ENCODE results near the gene HRH2.
"Not testable (repeated sequence)": the region's sequence is repeated elsewhere in the genome, so short reads cannot be mapped to it uniquely, and the experiment has no call there.

Gene HRH2

DNA sequence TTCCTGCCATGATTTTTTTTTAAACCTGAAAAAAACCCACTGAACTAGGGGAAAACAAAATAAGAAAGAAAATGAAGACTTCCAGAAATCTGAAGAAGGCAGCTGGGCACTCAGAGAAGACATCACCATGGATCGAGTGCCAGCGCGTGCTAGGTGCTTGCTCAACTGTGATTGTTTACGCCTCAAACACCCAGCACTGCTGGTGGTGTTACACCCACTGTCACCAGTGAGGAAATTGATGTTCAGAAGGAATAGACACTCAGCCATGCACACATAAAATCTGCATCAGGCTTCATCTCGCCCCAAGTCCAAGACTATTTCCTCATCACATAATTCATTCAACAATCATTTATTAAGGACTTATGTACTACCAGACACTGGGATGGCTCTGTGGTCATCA, 82.1 kb downstream of the HRH2 start:
- DNase-seq (ENCODE audit: low read depth) = no peak

DNA sequence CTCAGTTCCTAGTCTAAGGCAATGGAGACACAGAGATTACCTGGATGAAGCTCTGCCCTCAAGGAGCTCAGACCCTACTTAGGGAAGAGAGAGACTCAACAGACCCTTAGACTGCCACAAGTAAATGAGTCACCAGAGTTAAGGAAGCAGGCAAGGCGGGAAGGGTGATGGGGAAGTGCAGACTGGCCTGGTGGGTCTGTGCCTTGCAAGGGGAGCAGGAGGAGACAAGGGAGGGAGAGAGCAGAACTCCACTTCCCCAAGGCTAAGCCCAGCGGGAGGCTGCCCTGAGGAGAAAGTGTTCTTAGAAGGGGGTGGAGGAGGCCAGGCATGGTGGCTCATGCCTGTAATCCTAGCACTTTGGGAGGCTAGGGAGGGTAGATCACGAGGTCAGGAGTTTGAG, 83.7 kb downstream of the HRH2 start:
- DNase-seq (ENCODE audit: low read depth) = no peak

DNA sequence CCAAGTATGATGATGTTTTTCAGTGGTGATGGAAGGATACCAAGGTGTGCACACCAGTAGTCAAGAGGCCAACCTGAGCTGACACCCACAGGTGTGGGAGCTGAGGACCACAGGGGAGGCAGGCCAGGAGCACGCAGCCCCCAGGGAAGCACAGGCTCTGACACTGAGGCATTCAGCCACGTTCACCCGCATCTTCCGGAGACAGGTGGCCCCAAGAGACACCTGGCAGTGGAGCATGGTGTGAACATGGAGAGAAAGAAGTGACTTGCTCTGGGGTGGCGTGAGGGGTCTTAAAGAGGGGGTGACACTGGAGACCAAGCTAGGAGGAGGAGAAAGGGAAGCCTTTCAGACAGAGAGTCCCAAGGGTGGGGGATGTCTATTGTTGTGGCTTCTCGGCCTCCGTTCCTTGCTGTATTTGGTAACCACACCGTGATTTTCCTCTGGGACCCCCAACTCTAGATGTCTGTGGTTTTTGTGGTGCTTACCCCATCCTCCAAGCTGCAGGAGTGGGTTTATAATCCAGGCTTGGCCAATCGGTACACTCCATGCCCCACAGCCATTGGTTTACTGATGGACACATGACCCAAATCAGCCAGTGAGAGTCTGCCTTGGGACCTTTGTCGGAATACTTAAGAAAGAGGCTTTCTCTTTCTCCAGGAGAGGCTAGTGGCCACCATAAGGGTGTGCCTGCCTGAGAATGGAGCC, 84.6 kb downstream of the HRH2 start:
- DNase-seq (ENCODE audit: low read depth) = no peak

DNA sequence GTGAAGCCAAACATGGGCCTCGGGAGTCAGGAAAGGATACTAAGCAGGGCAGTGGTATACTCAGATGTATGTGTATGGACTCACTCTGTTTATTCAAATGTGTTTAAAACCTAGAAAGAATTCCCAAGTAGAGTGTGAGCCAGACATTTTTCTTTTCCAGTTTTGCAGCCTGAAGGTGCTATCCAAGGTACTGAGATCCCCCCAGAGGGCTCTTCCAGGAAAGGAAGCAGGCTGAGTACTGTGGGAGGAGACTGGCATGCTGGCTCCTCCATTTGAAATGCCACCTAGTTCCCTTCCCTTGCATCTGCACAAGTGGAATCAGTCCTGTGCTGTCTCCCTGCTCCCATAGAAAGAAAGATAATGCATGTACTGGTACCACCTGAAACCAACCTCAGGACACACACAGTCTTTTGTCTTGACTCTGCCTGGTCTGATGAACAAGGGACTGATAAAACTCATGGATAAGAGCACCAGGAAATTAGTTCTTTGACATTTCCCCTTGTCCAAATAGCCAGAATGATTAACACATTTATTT, 85.9 kb downstream of the HRH2 start:
- no peak for DNase-seq (ENCODE audit: low read depth)

DNA sequence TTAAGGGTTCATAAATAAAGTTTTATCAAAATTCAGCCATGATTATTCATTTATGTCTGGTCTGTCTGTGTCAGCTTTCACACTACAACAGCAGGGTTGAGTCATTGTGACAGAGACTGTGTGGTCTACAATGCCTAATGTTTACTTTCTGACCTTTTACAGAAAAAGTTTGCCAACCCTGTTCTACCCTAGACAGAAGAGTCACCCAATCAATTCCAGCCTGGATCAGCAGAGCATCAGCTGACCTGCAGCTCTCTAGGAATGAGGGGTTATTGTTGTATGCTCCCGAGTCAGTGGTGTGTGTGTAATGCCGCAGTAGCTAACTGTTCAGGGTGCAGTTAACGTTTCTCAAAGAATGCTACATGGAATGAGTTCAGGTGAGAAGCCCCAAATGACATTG, 87.3 kb downstream of the HRH2 start:
- DNase-seq (ENCODE audit: low read depth) = no peak

DNA sequence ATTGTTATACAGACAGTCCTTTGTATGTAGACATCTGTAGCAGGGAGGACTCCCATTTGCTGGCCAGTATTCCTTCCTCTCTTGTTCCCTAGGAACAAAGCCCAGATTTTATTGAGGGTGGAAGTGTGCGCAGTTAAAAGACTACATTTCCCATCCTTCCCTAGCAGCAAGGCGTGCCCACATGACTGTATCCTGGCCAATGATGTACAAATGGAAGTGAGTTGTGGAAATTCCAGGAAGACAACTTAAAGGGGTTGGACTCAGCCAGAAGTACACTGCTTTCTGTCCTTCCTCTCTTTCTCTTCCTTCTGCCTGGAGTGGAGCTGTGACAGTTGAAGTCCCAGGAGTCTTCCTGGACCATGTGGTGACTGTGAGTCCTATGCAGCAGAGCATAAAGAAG, 89.0 kb downstream of the HRH2 start:
- DNase-seq (ENCODE audit: low read depth) = no peak

DNA sequence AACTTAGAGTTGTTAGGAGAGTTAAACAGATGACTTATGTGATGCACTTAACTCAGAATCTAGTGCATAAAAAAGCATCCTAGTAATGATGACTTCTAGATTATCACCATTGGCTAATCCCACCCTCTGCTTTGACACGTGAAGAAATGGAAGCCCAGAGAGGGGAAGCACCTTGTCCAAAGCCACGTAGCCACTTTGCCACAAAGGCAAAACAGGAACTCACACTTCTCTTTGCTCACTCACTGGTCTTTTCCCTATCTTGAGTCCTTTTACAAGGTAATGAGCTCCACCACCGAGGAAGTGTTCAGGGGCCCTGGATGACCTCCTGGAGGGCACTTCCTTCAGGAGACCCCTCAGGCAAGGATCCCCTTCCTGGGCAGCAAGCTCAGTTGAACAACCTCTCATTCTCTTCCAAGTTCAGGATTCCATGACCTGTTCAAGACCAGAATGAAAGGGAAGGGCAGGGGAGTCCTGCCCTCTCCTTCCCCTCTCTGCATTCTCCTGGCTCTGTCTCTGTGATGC, 89.7 kb downstream of the HRH2 start:
- DNase-seq (ENCODE audit: low read depth) = no peak

DNA sequence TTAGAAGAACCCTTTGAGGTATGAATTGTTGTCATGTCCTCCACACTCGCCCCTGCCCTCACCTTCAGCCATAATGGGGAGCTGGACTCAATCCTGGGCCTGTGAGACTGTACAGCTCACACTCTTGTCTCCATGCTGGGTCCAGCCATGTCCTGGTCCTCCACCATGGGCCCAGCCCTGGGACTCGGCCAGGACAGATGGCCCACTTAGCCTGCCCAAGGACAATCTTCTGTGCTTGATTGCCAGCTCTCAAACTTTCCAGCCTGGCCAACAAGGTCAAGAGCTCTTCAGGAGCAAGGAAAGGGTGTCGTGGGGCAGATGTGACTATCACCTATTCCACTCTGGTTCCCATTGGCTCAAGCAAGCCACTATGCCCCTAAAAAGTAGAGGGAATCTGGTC, 90.8 kb downstream of the HRH2 start:
- DNase-seq (ENCODE audit: low read depth) = no peak

DNA sequence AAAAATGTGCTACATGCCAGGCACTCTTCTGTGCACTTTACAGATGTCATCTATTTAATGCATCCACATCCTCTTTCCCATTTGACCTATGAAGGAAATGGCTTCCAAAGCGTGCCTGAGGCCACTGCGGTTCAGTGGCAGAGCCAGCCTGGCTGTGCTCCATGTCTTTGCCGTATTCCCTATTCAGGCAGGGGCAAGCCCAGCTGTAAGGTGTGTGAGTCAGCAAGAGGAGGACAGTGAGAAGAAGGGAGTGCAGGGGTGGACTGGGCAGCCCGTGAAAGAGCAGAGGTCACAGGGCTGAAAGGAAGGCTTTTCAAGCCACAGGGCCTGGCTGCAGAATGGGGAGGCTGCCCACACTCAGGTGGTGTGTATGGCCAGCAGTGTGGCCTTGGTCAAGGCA, 91.7 kb downstream of the HRH2 start:
- no peak for DNase-seq (ENCODE audit: low read depth)

DNA sequence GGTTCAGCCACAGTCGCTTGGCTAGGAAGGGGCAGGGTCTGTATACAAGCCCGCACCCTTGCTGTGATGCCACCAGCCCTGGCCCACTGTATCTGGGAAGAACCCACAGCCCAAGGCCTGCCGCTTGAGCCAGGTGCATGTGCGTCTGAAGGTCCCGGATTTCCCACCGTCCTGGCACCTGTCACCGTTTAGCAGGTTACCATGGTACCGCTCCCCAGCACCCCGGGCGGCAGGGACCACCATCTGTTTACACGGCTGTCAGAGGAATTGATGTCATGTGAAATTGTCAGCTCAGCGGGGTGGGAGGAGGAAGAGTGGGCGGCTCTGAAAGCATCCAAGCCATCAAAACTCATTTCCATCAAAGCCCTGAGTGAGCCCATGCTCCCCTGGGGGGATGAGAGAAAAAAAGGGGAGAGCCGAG, 92.7 kb downstream of the HRH2 start:
- DNase-seq (ENCODE audit: low read depth) = no peak

DNA sequence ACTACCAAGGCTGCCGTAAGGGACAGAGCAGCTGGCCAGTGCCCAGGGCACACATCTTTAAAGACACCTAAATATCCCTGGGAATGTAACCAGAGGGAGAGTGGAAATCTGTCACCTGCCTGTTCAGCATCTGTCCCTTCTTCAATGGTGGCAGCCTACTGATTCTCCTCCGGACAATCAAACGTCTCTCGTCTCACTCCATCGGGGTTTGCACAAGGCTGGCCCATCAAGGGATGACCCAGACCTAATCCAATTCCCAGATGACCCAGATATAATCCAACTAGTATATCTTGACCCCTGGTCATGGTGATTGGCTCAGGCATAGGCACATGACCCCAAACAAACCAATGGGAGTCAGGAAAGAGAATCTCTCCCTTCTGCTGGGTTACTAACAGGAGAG, 93.5 kb downstream of the HRH2 start:
- no peak for DNase-seq (ENCODE audit: low read depth)

DNA sequence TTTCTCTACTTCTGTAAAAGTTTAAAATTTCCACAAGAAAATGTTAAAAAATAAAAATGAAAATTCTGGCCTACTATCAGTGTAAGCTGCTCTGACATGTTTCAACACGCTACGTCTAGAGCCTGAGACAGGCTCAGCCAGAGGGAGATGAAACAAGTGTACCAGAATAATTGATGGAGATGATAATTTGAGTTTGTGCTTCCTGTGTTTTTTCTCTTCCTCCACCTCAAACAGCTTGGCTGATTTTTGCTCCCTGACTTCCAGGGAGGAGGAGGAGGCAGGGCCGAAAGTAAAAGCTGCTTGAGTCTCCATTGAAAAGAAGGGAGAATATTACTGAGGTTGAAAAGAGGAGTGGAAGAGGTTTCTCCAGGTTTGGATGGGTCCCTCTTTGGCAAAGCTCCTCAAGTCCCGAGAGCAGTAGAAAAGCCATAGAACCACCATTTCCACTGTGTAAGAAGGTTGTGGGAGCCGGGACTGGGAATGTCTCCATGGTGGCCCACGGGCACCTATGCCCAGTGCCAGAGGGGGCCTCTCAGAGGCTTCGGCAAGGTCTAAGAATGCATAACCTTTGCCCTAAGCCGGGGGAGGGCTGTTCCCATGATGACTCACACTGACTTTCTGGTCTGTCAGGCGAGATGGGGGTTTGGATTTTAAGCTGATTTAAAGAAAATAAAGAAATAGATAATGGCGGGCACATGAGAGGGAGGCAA, 95.1 kb downstream of the HRH2 start:
- DNase-seq (ENCODE audit: low read depth) = no peak

DNA sequence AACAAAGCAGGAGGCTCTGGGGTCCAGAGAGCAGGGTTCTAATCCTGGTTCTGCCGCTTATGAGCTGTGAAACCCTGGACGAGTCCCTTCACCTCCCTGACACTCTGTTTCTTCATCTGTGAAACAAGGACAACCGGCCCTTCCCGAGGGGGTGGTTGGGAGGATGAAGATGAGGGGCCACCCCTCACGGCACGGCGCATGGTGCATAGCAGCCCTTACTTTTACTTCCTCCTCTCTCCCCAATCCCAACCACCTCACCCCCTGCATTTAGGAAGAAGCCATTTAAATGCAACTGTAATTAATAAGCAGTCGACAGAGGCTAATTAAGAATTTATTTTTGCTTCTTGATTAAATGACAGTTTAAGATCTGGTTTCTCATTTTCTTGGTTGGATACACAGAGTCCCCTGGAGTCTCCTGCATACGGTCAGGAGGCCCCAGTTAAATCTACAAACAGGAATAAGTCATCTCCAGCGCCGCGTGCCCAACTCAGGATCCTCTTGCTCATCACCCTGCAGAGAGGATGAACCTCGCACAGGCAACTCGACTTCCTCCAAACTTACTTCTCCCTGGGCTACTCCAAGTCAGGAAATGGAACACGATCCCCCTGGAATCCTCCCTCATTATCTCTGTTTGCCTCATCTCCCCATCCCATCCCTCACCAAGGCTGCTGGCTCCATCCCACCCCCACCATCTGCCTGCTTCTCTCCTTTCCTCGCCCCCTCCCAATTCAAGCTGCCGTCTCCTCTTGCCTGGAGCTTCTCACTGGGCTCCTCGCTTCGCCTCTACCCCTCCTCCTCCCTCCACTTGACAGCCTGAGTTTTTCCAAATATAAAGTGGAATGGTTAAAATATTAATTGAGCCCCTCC, 95.9 kb downstream of the HRH2 start:
- DNase-seq (ENCODE audit: low read depth) = no peak

DNA sequence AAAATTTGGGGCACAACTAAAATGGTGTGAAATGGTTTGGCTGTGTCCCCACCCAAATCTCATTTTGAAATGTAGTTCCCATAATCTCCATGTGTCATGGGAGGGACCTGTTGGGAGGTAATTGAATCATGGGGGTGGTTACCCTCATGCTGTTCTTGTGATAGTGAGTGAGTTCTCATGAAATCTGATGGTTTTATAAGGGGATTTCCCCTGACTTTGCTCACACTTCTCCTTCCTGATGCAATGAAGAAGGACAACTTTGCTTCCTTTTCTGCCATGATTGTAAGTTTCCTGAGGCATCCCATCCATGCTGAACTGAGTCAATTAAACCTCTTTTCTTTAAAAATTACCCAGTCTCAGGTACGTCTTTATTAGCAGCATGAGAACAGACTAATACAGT, 102.1 kb downstream of the HRH2 start:
- DNase-seq (ENCODE audit: low read depth) = not testable (repeated sequence)

All from stromal cell of bone marrow (primary cell).